Endothelial cell of umbilical vein (primary cell): ENCODE data around the gene GIGYF2. TPM values are rescaled to one million over a fixed set of nuclear protein-coding genes. Genes with fewer than 3 reads are reported as not detected.

Experiments
- BruUV-seq: library from RNA; stranded (reverse); fragments of 400-500 nt; replicated peaks from 2 replicates; lab custom pipeline; 2021; lab: Mats Ljungman, UMichigan
- CTCF ChIA-PET: fragments of 300-600, 350-600 bp; sonication (Branson Sonifier 250); formaldehyde crosslinking; loops from one replicate; lab custom pipeline; 2021; ENCODE audit warnings: antibody characterized with exemption, inconsistent platforms; lab: Charles Lee
- POLR2A ChIA-PET: fragments of 300-600, 350-600 bp; sonication (Branson Sonifier 250); formaldehyde crosslinking; loops from one replicate; lab custom pipeline; 2021; ENCODE audit warnings: antibody characterized with exemption, inconsistent platforms; lab: Charles Lee
- DNase-seq: peaks from one replicate; pipeline ENCODE4 v3.0.0-alpha.2; 2011; ENCODE audit warnings: low read depth, low spot score
- FAIRE-seq: peaks from 2 replicates; lab custom pipeline; 2011; peaks lifted over from hg19 to GRCh38; lab: Jason Lieb, UNC
- H2AFZ ChIP-seq: 2 replicates; pipeline ENCODE4 v1.6.0; 2012; ENCODE audit warnings: low read depth, low read length, control low read depth, inconsistent platforms
- H3K27ac ChIP-seq: 2 replicates; pipeline ENCODE4 v1.5.1; 2011; ENCODE audit warnings: low read depth, mild to moderate bottlenecking, control low read depth, low read length, moderate library complexity; ENCODE audit not compliant: insufficient read depth
- H3K27me3 ChIP-seq, 2 experiments: 2 replicates each; pipeline versions ENCODE4 v1.6.0 to v1.6.1; 2011; ENCODE audit warnings: low read length in 2 of 2, mixed read lengths in 1 of 2; ENCODE audit not compliant: control insufficient read depth in 2 of 2, insufficient read depth in 2 of 2
- H3K36me3 ChIP-seq, 2 experiments: 2 replicates in 1 of 2; 3 replicates in 1 of 2; pipeline ENCODE4 v1.5.1; 2011; ENCODE audit warnings: low read length in 2 of 2, mild to moderate bottlenecking in 1 of 2, moderate library complexity in 1 of 2; ENCODE audit not compliant: control insufficient read depth in 2 of 2, insufficient read depth in 2 of 2; ENCODE audit errors: extremely low read depth in 1 of 2
- H3K4me1 ChIP-seq: 3 replicates; pipeline ENCODE4 v1.5.1; 2011; ENCODE audit warnings: mild to moderate bottlenecking, low read length; ENCODE audit not compliant: control insufficient read depth, insufficient read depth; ENCODE audit errors: extremely low read depth
- H3K4me2 ChIP-seq: 2 replicates; pipeline ENCODE4 v1.6.1; 2011; ENCODE audit warnings: low read length, control low read depth, mixed read lengths; ENCODE audit not compliant: insufficient read depth
- H3K4me3 ChIP-seq, 3 experiments: fragments of 200-600 bp in 1 of 3; sonication (generic), shearing (Covaris generic) in 1 of 3; replicated peaks in 1 of 3; 2 replicates each; pipeline ENCODE4 v1.5.1; 2011 to 2016; ENCODE audit warnings: control low read depth in 3 of 3, low read length in 3 of 3, mild to moderate bottlenecking in 2 of 3, inconsistent platforms in 1 of 3, low read depth in 1 of 3, moderate library complexity in 1 of 3; ENCODE audit not compliant: insufficient read depth in 1 of 3
- H3K79me2 ChIP-seq: 2 replicates; pipeline ENCODE4 v1.6.0; 2012; ENCODE audit warnings: low read length, inconsistent platforms; ENCODE audit not compliant: control insufficient read depth, insufficient read depth
- H3K9ac ChIP-seq: replicated peaks from 2 replicates; pipeline ENCODE3; 2011; ENCODE audit warnings: low read length, control low read depth; ENCODE audit not compliant: insufficient read depth; ENCODE audit errors: extremely low read depth
- H3K9me1 ChIP-seq: replicated peaks from 3 replicates; pipeline ENCODE4 v1.6.0; 2011; ENCODE audit warnings: mild to moderate bottlenecking, low read length; ENCODE audit not compliant: control insufficient read depth, insufficient read depth; ENCODE audit errors: extremely low read depth
- H3K9me3 ChIP-seq: replicated peaks from 2 replicates; pipeline ENCODE4 v1.5.1; 2012; ENCODE audit warnings: low read length, inconsistent platforms; ENCODE audit not compliant: control insufficient read depth, insufficient read depth
- H4K20me1 ChIP-seq: replicated peaks from 2 replicates; pipeline ENCODE3; 2011; ENCODE audit warnings: mild to moderate bottlenecking, low read length; ENCODE audit not compliant: control insufficient read depth, insufficient read depth; ENCODE audit errors: extremely low read depth
- CTCF ChIP-seq, 2 donors: IDR thresholded peaks; 1 replicate in 1 of 2; 2 replicates in 1 of 2; pipeline ENCODE4 v1.5.1; 2011; ENCODE audit warnings: low read length in 2 of 2, mild to moderate bottlenecking in 2 of 2, moderate library complexity in 2 of 2, control low read depth in 1 of 2, inconsistent platforms in 1 of 2, low read depth in 1 of 2; ENCODE audit not compliant: insufficient read depth in 1 of 2; ENCODE audit errors: extremely low read depth in 1 of 2
- EZH2 ChIP-seq: IDR thresholded peaks from 2 replicates; pipeline ENCODE4 v1.6.1; 2012; ENCODE audit warnings: borderline replicate concordance, low read depth, mild to moderate bottlenecking, moderate library complexity, low read length, inconsistent platforms; ENCODE audit not compliant: severe bottlenecking
- FOS ChIP-seq: IDR thresholded peaks from 2 replicates; pipeline ENCODE4 v1.6.1; 2011; ENCODE audit warnings: mild to moderate bottlenecking, low read length, moderate library complexity, borderline replicate concordance; ENCODE audit not compliant: insufficient read depth
- GATA2 ChIP-seq: IDR thresholded peaks from 2 replicates; pipeline ENCODE4 v1.7.0; 2011; ENCODE audit warnings: low read depth, mild to moderate bottlenecking, moderate library complexity, mixed read lengths, low read length; ENCODE audit not compliant: insufficient read length, insufficient read depth
- JUN ChIP-seq: IDR thresholded peaks from 2 replicates; pipeline ENCODE4 v1.6.1; 2011; ENCODE audit warnings: borderline replicate concordance, low read depth; ENCODE audit not compliant: insufficient read length, insufficient read depth
- MYC ChIP-seq: IDR thresholded peaks from one replicate; pipeline ENCODE4 v1.6.1; 2011; ENCODE audit warnings: mild to moderate bottlenecking, low read depth, low read length
- POLR2A ChIP-seq: IDR thresholded peaks from 2 replicates; pipeline ENCODE4 v1.6.1; 2012; ENCODE audit warnings: low read depth, mild to moderate bottlenecking, control low read depth, low read length
- POLR2AphosphoS5 ChIP-seq: IDR thresholded peaks from 2 replicates; pipeline ENCODE4 v1.6.1; 2012; ENCODE audit warnings: low read depth, mild to moderate bottlenecking, control low read depth, low read length, moderate library complexity; ENCODE audit not compliant: insufficient read depth
- dilution Hi-C: fragments of 300-500 bp; cut with MboI; formaldehyde crosslinking; loops from one replicate; pipeline ENCODE4 v1.15.0; 2019; ENCODE audit warnings: low sequenced_read_pairs; ENCODE audit not compliant: extremely low pct_ligation_motif_present
- intact Hi-C: fragments of 100-400 bp; cut with micrococcal nuclease; formaldehyde crosslinking; loops from one replicate; pipeline ENCODE4 v1.10.0; 2022
- polyA plus RNA-seq, 4 experiments: library from polyadenylated mRNA; depleted of rRNA in 3 of 4; stranded (reverse) in 3 of 4; unstranded in 1 of 4; fragments of >200 nt; gene quantifications; 2 replicates each; pipeline versions ENCODE4 v1.2.1 to v1.2.3, GENCODE V29; 2011 to 2012; ENCODE audit warnings: missing spikeins in 1 of 4
- total RNA-seq: library from RNA; stranded (reverse); gene quantifications from 2 replicates; pipeline ENCODE4 v1.2.3, GENCODE V29; 2021
- TF ChIP-seq, protein P1 (sequence below): IDR thresholded peaks from 2 replicates; pipeline ENCODE4 v1.6.1; 2011; ENCODE audit not compliant: insufficient read depth, insufficient read length

The GIGYF2 gene
- total and polyA plus RNA-seq, 2 donors (not counting 3 experiments of a cell fraction or from before 2014, with no cell fraction given) = 22.9 to 56.4 TPM

GRCh38 chr2:232761301-232761907 is 64.3 kb downstream of the GIGYF2 start:
- Histone ChIP-seq H3K9me3 (no peaks in the 10 kb centered on the region), H2AFZ (no peak overlapping the region), H3K9me1 (no peaks in the 10 kb centered on the region), H3K27ac (no peak overlapping the region), H3K36me3 (peaks cover 9 to 12% of the 10 kb centered on the region in 2 experiments), H3K4me3 (no peak overlapping the region), H4K20me1 (no peaks in the 10 kb centered on the region), H3K4me2 (no peak overlapping the region), H3K4me1 (no peaks in the 10 kb centered on the region), H3K27me3 (no peaks in the 10 kb centered on the region), H3K79me2 (no peaks in the 10 kb centered on the region), H3K9ac (no peak overlapping the region)
- FAIRE-seq (no peak), DNase-seq (peak; percentile 55)
- no peak for TF ChIP-seq POLR2AphosphoS5
- TF ChIP-seq CTCF (IDR thresholded peaks at IDR 0.05; ENCODE audit: extremely low read depth in 1 of 2, insufficient read depth in 1 of 2, low read depth in 1 of 2, low read length in 2 of 2) = peak; percentile 35 to 43
- CTCF ChIA-PET = interaction anchor here (0.8 to 2.6 kb wide), 2 partner anchors 10 to 490 kb away, joined by 4 to 9 read pairs; partner anchors contain the start of gene ATG16L1
- POLR2A ChIA-PET = no interaction called here
- BruUV-seq = no TSS peak
- intact Hi-C loops = loop anchor here (1.0 kb wide), 1 partner anchor 490 kb away; the partner anchor contains the start of gene ATG16L1
- dilution Hi-C loops = no loop called here

- ChIA-PET POLR2A (no interaction called here), CTCF (no interaction called here)
- Histone ChIP-seq H3K9ac (no peak overlapping the region), H3K4me1 (no peaks in the 10 kb centered on the region), H3K4me3 (no peak overlapping the region), H3K27me3 (no peaks in the 10 kb centered on the region), H3K27ac (no peak overlapping the region), H3K4me2 (no peak overlapping the region), H2AFZ (no peak overlapping the region), H3K79me2 (no peaks in the 10 kb centered on the region), H3K36me3 (peaks cover 2 to 15% of the 10 kb centered on the region in 2 experiments), H3K9me1 (no peaks in the 10 kb centered on the region), H4K20me1 (no peaks in the 10 kb centered on the region), H3K9me3 (no peaks in the 10 kb centered on the region)
- BruUV-seq = no TSS peak
- dilution Hi-C loops (no loop called here), intact Hi-C loops (no loop called here)
- no peak for DNase-seq
- no peak for FAIRE-seq
- no peak for TF ChIP-seq POLR2A
- TF ChIP-seq POLR2AphosphoS5 = no peak
- TF ChIP-seq GATA2 = no peak
- TF ChIP-seq, protein P1, sequence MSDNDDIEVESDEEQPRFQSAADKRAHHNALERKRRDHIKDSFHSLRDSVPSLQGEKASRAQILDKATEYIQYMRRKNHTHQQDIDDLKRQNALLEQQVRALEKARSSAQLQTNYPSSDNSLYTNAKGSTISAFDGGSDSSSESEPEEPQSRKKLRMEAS = no peak
- TF ChIP-seq CTCF (IDR thresholded peaks at IDR 0.05; ENCODE audit: extremely low read depth in 1 of 2, insufficient read depth in 1 of 2, low read depth in 1 of 2, low read length in 2 of 2) = no peak
- TF ChIP-seq JUN = no peak
- TF ChIP-seq MYC = no peak
- no peak for TF ChIP-seq EZH2
- no peak for TF ChIP-seq FOS
Measured at GRCh38 chr2:232767866-232768265, 70.7 kb downstream of the GIGYF2 start.
